ENCODE results near the gene CLPTM1.

- no peak for TF ChIP-seq EZH2 (IDR thresholded peaks at IDR 0.05; ENCODE audit: low read length)
- TF ChIP-seq CTCF (optimal IDR thresholded peaks at IDR 0.05 in 1 of 3, IDR thresholded peaks at IDR 0.05 in 1 of 3, conservative IDR thresholded peaks at IDR 0.05 in 1 of 3; ENCODE audit: extremely low read depth in 1 of 3, insufficient read depth in 2 of 3, low read length in 3 of 3) = no peak
Observed at GRCh38 chr19:45005787-45006186, 50.6 kb downstream of the CLPTM1 start.

Data from keratinocyte (primary cell).